Stimulated activated CD8-positive, alpha-beta memory T cell treated with anti-CD3 and anti-CD28 coated beads, Interleukin-15, amount 100 ng/mL, for 48 hours (primary cell): ENCODE data around the gene AK8.
"Not testable (repeated sequence)": the region's sequence is repeated elsewhere in the genome, so short reads cannot be mapped to it uniquely, and the experiment has no call there.

Experiments
- DNase-seq, 2 donors: peaks; one replicate each; pipeline ENCODE4 v3.0.0-alpha.2; 2020; ENCODE audit warnings: low read depth in 2 of 2

The AK8 gene

DNA sequence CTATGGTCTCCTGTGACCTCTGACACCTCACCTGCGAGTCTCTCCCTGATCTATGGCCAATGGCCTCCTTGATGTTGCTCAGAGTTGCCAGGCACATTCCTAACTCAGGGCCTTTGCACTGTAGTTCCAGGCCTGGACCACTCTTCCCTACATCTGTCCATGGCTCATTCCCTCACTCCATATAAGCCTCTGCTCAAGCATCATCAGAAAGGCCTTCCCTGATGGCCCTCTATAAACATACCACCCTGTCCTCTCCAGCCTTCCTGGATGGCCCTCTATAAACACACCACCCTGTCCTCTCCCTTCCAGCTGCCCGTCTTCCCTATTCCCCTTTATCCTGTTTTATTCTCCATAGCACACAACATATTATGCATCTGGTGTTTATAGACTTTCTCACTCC is 105.0 kb downstream of the AK8 start:
- no peak for DNase-seq

DNA sequence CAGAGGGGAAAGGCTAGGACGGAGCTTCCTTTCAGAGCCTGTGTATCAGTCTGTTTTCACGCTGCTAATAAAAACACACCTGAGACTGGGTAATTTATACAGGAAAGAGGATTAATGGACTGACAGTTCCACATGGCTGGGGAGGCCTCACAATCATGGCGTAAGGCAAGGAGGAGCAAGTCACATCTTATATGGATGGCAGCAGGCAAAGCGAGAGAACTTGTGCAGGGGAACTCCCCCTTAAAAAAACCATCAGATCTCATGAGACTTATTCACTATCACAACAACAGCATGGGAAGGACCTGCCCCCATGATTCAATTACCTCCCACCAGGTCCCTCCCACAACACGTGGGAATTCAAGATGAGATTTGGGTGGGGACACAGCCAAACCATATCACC is 106.3 kb downstream of the AK8 start:
- DNase-seq: not testable (repeated sequence)

DNA sequence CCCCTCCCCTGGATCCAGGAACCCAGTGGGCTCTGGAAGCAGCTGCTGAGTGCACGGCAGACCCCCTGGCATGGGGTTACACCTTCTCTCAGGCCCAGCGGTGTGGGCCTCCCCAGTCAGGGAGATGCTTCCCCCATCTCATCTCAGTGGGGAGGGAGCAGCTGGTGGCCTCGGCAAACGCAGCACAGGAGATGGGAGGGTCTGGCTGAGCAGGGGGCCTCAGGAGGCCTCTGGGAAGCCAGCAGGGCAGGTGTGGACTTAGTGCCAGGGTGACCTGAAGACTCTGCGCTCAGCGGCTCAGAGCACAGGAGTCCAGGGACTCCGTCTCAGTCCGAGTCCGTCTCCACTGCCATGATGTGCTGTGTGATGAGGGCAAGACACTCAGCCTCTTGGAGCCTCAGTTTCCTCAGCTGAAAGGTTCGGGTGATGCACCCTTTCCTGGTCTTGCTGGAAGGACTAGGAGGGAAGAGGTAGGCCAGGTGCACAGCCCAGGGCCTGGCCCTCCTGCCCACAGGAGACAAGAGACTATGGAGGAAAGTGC is 107.2 kb downstream of the AK8 start:
- no peak for DNase-seq

DNA sequence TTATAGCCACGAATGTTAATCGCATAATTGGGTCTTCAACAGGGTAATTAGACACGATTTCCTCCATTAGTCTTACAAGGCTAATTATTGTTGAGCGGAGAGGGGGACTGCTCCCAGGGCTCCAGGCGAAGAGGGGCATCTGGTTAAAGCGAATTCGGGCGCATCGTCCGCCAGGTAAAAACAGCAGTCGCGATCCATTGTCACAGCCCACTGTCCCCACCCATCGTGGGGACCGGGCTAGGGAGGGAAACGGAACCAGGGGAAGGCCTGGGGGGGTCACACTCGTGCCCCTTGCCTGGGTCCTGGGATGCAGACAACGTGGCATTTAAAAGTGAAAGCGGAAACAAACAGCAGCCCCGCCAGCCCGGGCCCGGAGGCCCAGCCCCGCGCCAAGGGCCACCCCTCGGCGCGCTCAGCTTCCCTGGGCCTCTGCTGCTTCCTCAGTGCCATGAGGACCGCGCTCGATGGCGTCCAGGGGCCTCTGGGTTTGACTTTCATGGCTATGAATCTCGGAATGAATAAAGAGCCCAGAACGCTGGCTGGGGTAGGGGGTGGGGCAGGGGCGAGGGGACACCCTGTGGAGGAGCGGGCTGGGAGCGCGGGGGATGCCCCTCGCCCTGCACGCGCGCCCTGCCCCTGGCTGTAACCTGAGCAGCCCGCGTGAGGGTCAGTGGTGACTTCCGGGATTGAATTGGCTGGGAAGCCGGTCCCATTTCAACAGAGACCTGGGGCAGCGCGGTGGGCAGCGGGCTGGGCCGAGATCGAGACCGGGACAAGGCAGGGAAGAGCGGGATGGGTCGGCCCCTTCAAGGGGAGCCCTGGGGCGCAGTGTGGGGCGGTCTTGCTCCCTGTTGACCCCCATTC is 107.9 kb downstream of the AK8 start:
- peak; percentile 37 to 55 for DNase-seq

DNA sequence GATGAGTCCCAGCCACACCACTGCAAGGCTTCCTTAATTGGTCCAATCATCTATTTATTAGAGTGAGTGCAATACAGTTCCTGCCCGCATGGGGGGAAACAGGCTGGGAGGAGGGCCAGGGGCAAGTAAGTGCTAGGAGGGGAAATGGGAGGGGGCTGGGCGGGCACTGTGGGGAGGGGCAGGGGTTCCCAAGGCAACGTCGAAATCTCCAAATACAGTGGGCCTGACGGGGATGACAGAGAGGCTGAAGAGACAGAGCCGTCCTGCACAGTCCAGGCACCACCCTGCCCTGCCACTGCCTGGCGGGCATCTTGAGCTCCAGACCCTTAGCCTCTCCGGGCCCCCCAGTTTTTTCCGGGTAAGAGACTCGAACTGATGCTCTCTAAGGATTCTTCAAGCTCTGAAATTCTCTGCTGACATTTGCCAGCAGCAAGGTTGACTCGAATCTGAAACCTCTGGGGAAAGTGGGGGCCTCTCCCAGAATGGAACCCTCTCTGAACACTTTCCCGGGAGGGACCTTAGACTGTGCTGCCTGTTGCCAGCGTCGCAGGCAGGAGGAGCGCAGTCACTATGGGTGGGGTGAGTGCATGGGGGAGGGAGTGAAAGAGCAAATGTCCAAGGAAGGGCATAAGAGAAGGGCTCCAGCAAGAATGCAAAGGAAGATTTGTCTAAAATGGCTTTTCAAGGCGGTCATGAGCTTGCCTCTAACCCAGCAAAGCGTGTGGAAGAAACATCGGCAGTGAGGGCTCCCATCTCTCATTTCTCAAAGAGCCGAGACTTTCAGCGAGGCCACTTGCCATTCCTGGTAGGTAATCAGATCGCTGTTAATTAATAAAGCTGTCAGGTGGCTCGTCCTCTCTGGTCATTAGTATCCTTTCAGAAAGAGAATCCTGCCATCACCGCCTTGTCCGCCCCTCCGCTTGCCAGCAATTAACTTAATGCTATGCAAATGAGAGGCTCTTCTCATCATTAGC is 108.9 kb downstream of the AK8 start:
- peak; percentile 39 to 49 for DNase-seq

DNA sequence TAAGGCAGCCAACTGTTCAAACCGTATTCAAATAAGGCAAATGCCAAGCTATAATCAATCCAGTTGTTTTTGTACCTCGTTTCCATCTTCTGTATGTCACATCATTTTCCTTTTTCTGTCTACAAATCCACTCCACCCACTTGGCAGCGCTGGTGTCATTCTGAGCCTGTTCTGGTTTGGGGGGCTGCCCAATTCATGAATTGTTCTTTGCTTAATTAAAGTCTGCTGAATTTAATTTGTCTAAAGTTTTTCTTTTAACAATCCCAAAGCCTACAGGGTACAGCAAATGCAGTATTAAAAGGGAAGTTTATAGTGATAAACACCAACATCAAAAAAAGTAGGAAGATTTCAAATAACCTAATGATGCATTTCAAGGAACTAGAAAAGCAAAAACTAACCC is 114.5 kb downstream of the AK8 start:
- DNase-seq: no peak

DNA sequence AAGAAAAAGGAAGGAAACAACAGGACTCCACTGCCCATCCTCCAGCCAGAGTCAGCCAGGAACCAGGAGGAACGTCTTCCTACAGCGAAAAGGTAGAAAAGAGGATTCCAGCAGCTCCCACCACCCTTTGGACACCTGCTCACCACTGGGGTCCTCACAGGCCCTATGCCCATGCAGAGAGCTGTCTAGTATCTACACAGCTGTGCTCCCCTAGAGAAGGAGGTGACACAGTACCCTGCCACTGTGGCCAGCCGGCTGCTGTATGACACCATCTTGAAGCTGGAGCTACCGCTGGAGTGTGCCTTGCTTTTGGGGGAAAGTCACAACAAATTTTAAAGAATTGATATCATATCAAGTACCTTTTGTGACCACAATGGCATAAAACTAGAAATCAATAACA is 115.2 kb downstream of the AK8 start:
- no peak for DNase-seq

DNA sequence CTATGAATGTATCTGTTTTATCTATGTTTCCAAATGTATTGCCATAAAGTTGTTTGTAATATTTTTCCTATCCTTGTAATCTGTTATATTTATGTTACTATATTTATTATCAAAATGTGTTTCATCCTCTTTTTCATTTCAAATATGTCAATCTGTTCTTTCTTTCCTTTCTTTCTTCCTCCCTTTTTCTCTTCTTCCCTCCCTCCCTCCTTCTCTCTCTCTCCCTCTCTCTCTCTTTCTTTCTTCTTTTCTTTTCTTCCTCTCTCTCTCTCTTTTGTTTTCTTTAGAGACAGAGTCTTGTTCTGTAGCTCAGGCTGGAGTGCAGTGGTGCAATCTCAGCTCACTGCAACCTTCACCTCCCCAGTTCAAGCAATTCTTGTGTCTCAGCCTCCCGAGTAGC is 116.5 kb downstream of the AK8 start:
- no peak for DNase-seq

DNA sequence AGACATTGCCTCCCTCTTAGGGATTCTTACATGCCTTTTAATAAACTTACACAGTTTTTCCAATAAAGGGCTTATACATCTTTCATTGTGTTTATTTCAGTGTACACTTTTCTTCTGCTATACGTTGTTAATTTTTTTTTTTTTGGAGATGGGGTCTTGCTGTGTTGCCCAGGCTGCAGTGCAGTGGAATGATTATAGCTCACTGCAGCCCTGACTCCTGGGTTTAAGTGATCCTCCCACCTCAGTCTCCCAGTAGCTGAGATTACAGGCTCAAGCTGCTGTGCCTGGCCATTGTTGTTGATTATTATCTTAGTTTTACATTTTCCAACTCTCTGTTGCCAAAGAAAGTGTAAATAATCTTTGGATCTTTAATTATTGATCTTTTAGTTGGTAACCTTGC is 118.0 kb downstream of the AK8 start:
- DNase-seq: no peak

DNA sequence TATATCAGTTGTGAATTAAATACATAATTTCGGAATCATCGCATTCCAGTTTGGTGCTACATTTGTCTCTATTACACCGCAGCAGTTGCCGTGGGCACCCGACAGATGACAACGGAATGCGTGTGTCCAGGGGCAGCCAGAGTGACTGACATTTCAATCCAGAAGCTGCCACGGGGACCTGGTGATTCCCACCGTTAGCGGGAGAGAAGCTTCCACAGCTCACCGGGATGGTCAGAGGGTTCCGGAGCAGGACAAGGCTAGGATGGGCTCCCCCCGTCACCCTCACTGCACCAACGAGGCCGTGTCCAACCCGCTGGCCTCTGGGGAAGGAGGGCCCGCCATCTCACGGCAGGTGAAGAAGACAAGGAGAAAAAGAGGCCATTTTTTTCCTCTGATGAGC is 121.1 kb downstream of the AK8 start:
- no peak for DNase-seq

DNA sequence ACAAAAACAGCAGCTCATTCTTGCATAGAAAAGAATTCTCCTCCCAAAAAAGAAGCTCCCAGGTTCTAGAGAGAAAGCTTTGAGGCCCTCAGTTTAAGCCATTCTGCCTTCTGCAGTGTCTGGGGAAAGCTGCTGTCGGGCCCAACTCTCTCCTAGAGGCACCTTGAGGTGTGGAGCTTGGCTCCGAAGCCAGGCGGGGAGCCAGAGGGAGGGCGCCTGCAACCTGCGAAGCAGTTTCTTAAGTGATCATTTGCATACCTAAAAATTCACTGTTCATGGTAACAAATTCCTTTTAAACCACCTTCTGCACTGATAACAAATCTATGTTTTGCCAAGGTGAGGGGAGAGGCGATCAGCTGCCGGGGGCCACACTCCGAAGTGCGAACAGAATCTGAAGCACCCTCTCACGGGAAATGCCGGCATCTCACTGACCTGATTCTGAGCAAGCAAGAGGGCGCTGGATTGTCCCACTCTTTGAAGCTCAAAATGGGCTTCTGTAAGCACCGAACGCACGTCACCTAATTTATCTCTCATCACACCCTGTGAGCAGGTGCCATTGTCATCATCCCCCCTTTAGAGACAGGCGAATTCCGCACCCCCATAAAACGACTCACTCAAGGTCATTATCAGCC is 121.8 kb downstream of the AK8 start:
- DNase-seq: no peak

DNA sequence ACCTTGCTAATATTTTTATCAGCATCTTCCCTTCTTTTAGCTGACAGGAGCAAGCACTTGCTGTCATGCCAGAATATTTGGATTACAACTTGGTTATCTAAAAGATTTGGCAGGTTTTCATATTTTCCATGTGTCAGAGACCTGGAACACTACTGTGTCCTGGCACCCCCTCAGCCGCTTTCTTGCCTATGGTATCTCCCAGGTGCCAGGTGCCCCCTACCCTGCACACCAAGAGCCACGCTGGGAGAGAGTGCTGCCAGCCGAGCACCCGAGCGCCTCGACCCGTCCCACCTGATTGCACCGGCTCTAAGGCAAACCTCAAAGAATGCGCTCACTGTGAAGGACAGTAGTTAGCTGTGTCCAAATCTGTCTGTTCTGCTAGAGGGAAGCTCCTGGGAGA is 123.0 kb downstream of the AK8 start:
- no peak for DNase-seq

DNA sequence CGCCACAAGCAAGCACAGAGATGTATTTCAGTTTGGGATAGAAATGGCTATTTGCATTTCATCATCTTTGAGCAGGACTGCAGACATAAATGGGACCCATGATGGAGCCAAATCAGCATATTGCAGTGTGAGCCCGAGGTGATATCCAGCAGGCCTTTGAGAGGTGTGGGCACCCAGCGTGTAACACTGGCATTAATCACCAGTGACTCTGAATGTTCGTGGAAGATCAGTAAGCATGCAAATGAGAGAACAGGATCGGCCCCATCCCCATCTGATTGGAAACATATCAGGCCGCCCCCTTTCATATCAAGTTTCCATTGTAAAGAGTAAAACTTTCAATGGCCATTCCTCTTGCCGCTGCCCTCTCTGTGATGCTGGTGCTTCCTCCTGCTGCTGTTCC is 123.8 kb downstream of the AK8 start:
- DNase-seq: no peak

DNA sequence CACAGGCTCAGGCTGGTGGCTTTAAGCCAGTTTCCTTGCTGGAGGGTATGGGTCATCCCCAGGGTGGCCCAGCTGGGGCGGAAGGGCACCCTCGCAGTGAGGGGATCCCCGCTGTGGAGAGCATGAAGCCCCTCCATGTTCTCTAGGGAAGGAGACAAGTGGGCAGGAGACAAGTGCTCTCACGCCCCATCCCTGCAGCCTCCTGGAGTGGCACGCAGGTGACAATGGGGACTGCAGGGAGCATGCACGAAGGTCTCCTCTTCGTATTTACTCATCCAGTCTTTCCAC is 124.5 kb downstream of the AK8 start:
- no peak for DNase-seq

DNA sequence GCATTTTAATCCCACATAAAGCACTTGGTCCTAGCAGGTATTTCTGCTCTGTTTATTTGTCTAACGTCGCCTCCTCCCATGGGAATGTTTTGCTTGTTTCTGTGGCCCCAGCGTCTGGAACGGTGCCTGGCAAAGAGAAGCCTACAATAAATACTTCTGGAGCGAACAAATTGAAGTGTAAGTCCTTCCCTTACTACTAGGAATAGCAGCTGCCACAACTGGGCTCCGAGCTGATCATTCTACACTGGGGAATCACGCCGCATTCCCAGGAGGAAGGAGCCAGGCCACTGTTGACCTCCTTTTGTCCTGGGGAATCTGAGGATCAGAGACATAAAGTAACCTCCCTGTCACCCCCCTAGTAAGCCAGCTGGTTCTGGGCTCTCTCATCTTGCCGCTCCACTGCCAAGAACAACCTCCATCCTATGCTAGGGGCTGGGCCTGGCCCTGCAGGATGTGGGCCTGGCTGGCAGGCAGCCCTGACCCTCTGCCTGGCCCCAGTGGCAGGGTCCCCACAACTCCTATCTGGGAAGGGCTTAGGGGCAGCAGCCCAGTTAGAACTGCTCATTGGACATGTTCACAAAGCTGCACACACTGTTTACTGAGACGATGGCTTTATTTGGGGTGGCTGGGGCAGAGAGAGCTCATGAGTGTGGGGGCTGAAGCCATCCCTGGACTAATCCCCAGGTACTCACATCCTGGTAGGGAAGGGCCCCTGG is 125.0 kb downstream of the AK8 start:
- no peak for DNase-seq

DNA sequence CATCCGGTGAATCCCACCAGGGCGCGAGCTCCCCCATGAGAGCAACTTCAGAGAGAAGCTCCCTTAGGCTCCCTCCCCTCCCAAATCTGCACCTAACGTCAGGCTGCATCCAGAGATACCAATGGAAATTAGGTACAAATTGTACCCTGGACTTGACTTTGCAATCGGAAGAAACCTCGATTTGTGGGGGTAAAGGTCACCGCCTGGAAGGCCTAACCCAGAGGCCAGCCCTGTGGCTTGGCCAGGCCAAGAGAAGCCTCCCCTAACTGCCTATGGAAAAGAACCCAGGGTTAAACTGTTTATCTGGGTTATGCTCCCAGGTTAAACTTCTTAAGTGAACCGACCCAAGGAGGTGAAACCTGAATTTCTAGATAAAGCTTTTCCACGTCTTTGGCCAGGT is 127.4 kb downstream of the AK8 start:
- DNase-seq: no peak

DNA sequence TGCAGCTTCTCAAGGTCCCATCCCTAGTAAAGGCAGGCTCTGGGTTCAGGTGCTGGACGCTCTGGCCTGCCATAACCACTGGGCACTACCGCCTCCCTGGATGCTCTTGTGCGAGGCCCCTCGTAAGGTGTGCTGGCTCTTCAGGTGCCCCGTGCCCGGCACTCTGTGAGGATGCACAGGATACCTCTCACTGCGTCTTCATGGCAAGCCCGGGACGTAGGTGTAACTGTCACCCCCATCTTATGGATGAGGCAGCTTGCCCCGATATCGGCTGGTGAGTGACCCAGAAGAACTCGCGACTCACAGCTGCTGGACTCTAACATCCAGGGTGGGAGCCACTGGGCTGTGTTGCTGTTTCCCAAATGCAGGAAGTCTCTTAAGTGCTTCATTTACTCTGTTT is 128.8 kb downstream of the AK8 start:
- no peak for DNase-seq

DNA sequence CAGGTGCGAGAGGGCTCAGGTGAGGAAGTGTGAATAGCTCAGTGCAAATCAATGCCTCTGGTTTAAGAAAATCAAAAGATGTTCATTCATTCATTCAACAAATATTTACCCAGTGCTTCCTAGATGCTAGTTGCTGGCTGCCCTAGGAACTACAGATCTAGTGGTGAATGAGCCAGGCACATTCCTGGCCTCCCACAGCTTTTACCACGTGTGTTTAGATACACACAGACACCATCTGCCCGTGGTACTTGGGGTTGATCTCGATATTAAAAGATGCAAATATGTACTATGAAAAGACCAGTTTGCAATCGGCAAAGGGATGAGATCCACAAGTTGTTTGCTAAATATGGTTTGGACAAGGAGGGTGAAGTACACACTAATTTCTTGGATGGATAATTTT is 129.6 kb downstream of the AK8 start:
- no peak for DNase-seq

DNA sequence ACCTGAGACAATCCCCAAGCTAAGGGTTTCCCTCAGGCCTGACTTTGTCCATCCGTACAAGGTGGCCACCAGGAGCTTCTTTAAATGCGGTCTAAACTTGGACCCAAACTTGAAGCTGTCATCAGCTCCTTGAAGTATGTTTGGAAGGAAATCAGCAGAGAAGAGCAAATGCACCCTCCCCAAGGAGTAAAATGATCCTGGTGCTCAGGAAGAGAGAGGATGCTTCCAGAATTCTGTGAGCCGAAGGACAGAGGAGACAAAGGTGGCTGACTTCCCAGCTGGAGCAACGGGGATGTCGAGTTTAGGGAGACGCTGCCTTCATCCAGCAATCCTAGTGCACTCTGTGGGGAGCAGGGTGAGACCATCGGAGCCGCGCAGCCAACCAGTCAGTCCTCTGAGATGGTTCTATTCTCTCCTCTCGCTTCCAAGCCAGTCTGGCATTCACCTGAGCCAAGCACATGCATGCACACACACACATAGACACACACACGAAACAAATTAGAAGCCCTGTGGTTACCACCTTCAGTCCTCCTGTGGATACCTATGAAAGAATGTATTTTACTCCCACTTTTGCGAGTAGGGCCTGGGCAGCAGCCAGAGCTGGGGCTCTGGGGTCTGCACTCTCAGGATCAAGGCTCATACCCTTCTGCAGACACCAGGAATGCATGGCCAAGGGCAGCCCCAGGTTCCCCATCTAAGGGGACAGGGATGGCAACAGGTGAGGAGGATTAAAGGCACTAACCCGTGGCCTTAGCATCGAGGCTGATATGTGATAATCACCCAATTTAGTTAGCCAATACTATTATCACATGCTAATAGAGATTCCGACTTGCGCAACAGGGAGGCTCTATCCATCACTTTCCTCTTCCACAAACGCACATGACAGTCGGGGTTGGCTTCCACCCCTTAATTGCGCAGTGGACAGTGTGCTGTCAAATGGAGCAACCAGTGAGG is 132.1 kb downstream of the AK8 start:
- DNase-seq: no peak
